Body of pancreas (tissue), 4 donors: ENCODE data around the gene FCAMR.

Experiments
- CTCF ChIP-seq, 7 experiments: fragments of 450-650 bp in 4 of 7; fragments of 200-600 bp in 3 of 7; sonication (generic) in 3 of 7; IDR thresholded peaks; one replicate each; pipeline ENCODE4 v1.5.1; 2016 to 2019; ENCODE audit warnings: antibody characterized with exemption in 7 of 7
- POLR2A ChIP-seq, 3 donors: fragments of 450-650 bp; IDR thresholded peaks; one replicate each; pipeline ENCODE4 v1.6.1; 2016; ENCODE audit warnings: antibody characterized with exemption in 3 of 3, mild to moderate bottlenecking in 2 of 3

GRCh38 chr1:207006914-207007313 lies 36.7 kb upstream of the FCAMR start:
- TF ChIP-seq CTCF (IDR thresholded peaks at IDR 0.05), result no peak
- TF ChIP-seq POLR2A (IDR thresholded peaks at IDR 0.05), result no peak
